ENCODE measurements around the gene COLQ.
"Not testable (repeated sequence)": the region's sequence is repeated elsewhere in the genome, so short reads cannot be mapped to it uniquely, and the experiment has no call there.

Gene COLQ

GRCh38 chr3:15521573-15521965 lies at the start of gene COLQ:
COLQ (minus strand) TSS chr3:15521706; CDS start chr3:15521625, 81 bp downstream.
- no peak for DNase-seq (ENCODE audit: low spot score)

DNA sequence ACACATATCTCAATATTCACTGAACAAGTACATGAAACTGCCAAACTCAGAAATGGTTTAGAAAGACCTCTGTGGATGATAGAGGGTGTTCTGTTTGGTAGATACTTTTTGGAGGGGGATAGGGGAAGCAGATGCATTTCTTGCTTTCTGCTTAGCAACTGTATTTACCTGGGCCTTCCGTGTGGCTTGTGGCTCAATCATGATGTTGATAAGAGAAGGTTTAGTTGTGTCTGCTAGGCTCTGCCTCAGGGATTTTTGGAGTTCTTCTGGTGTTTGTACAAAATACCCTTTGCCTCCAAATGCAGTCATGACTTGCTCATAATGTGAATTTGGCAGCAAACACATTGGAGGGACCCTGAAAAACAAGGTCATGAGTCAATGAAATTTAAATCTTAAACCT lies 41.7 kb upstream of the COLQ start:
- no peak for DNase-seq (ENCODE audit: low spot score)

- no peak for DNase-seq (ENCODE audit: low spot score)
These were observed 41.1 kb upstream of the COLQ start for GRCh38 chr3:15562560-15562959.

GRCh38 chr3:15558581-15558980 lies 37.1 kb upstream of the COLQ start:
- DNase-seq (ENCODE audit: low spot score): no peak

- peak; percentile 70 for DNase-seq (ENCODE audit: low spot score)
These were observed 36.0 kb upstream of the COLQ start for GRCh38 chr3:15557511-15557946.

- DNase-seq (ENCODE audit: low spot score): no peak
These were observed 35.0 kb upstream of the COLQ start for GRCh38 chr3:15556512-15556911.

DNA sequence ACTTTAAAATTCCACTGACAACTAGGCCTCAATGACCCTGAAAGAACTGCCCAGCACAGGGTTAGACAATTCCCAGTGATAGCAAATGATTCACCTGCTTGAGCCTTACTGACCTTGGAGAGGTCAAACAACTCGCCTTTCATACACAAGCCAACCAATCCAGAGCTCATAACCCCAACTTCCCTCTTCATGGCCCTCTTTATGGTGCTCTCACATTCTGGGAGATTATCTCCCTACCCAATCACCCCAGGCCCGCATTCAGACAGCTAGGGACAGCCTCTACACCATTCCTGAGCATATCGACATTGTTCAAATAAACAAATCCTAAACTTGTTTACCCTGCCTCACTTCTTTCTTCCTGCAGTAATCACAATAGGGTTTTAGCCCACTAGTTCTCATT lies 32.2 kb upstream of the COLQ start:
- DNase-seq (ENCODE audit: low spot score): no peak

GRCh38 chr3:15551902-15552301 lies 30.4 kb upstream of the COLQ start:
- no peak for DNase-seq (ENCODE audit: low spot score)

GRCh38 chr3:15549846-15550245 lies 28.3 kb upstream of the COLQ start:
- no peak for DNase-seq (ENCODE audit: low spot score)

DNA sequence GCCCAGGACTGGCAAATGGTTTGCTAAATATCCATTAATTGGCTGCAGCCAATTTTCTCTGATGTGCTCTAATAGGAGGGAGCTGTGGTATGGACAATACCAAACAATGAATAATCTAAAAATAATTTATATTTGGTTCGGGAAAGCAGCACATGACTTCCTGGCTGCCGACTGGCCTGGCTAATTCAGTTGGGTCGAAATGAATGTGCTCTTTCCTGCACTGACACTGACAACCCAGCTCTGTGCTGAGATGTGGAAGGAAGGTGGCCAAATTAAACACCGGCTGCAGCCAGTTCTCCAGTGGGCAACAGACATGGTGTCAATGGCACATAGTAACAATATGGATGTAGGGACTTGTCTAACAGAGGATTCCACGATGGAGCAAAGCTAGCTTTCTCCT lies 21.1 kb upstream of the COLQ start:
- DNase-seq (ENCODE audit: low spot score): no peak

GRCh38 chr3:15541371-15541770 lies 19.9 kb upstream of the COLQ start:
- no peak for DNase-seq (ENCODE audit: low spot score)

GRCh38 chr3:15539066-15539465 lies 17.6 kb upstream of the COLQ start:
- DNase-seq (ENCODE audit: low spot score): no peak

DNA sequence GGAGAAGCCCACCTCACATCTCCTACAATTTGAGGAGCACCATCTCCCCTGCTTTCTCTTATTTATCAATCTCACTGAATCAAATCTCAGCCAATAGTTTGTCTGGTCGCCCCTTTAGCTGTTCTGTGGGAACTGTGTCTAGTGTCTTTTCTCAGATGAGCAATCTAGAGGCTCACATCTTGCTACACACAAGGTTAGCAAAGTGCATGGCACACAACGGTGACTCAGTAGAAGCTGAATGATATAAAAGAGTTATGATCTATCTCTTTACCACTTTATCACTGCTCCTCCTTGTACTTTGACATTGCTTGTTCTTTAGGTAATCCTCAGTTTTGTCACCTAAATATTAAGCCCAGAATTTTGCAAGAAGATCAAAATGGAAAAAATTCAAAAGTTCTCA lies 16.8 kb upstream of the COLQ start:
- DNase-seq (ENCODE audit: low spot score): no peak

DNA sequence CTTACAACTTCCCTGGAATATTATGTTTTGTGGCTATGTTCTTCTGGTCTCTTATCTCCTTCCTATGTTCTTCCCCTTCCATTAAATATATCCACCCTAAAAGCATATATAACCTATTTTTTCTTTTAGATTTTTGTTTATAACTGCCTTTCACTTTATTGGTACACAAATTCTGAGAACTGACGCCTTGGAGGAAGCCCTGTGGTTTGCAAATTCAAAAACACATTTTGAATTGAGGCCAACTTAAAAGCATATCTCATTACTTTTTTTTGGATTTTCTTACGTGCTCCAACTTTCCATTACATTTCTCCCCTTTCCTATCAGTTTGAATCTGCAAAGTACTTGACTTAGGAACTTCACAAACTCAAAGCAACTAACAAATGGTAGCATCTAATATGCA lies 15.3 kb upstream of the COLQ start:
- no peak for DNase-seq (ENCODE audit: low spot score)

GRCh38 chr3:15535732-15536131 lies 14.2 kb upstream of the COLQ start:
- no peak for DNase-seq (ENCODE audit: low spot score)

DNA sequence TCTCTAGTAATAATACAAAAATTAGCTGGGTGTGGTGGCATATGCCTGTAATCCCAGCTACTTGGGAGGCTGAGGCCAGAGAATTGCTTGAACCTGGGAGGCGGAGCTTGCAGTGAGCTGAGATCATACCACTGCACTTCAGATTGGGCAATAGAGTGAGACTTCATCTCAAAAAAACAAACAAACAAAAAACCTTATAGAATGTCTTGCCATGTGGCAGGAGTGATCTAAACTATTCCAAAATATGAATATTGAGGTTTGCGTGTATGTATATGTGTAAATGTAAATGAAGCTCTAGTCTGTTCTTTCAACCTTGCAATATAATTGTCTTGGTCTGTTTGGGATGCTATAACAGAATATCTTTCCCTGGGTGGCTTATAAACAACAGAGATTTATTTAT lies 11.1 kb upstream of the COLQ start:
- DNase-seq (ENCODE audit: low spot score): not testable (repeated sequence)

- DNase-seq (ENCODE audit: low spot score): no peak
These were observed 9.8 kb upstream of the COLQ start for GRCh38 chr3:15531346-15531745.

DNA sequence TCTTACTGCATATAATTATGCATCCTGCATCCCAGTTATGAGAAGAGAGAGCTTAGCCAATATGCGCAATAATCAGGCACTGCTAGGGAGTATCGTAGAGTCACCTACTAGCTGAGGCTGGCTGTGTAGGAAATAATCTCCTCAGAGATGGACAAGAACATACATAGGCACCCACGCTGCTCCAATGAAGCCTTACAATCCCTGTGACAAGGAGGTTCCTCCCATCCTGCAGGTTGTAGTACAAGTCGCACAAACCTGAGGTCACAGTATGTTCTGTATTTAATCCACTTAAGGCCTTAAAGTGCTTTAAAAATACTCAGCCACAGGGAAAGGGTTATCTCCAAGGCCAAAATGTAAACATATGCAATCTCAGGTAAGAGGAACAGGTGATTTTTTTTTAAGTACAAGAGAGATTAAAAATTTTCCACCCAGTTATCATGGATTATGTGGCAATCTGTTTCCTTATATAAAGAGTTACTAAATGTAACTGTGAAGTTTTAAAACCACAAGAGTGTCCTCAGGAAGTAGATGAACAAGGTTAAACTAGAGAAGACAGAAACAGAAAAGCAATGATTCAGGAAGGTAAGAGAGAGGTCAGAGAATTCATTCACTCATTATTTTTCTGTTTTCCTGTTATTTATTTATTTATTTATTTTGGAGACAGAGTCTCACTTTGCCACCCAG lies 7.5 kb upstream of the COLQ start:
- DNase-seq (ENCODE audit: low spot score): no peak

DNA sequence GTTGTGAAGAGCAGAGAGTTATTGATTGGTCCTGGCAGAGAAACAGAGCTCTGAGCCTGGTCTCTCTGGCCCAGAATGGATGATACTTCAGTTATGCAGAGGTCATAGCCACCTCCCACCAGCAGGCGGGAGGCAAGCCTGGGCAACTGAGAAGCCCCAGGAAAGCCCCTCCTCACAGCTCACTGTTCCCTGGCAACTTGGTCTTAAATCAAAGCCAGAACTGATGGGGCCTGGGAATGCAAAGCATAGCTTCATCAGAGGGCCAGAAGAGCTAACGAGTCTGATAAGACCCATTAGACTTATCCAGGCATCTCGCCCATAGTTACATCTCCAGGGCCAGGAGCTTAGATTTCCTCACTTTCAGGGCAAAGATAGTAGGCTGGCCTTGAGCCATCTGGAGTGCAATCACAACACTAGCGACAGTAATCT lies 5.5 kb upstream of the COLQ start:
- DNase-seq (ENCODE audit: low spot score): no peak

DNA sequence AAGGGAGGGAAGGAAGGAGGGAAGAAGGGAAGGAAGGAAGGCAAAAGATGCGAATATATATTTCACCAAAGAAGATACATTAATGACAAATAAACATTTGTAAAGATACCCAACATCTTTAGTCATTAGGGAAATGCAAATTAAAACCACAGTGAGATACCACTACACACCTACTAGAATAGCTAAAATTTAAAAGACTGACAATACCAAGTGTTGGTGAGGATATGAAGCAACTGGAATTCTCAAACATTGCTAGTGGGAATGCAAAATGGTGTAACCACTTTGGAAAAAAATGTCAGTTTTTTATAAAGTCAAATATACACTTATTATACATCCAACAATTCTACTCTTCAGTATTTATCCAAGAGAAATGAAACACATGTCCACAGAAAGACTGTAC lies 4.3 kb upstream of the COLQ start:
- no peak for DNase-seq (ENCODE audit: low spot score)

DNA sequence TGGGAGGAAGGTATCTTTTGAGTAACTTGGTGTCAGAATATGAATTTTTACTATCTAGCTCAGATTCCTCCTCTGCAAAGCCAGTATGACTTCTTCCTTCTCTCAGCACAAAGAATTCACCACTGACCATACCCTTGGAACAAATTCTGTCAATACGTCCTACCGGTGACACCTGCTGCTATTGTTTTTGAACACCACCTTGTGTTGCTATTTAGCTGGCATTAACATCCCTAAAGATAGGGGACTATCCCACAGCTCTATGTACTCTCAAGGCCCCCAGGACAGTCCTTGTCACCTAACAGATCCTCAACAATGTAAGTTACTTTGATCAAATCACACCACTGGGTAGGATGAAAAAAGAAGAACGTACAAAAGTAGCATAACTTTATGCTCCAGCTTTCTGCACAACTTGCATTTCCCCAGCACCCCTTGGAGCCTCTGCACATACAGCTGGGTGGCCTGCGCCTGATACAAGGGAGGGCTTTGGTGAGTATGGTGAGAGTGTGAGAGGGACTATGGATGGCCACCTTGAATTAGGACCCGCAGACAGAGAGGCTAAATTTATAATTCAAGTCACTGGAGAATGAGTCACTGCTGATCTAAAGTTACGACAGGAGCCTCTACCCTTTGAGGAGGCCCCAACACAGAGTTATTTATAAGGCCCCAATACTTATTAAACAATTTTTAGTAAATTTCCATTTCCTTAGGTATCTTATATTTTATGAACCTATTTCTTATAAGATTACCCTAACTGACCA lies 2.3 kb upstream of the COLQ start:
- DNase-seq (ENCODE audit: low spot score): no peak

DNA sequence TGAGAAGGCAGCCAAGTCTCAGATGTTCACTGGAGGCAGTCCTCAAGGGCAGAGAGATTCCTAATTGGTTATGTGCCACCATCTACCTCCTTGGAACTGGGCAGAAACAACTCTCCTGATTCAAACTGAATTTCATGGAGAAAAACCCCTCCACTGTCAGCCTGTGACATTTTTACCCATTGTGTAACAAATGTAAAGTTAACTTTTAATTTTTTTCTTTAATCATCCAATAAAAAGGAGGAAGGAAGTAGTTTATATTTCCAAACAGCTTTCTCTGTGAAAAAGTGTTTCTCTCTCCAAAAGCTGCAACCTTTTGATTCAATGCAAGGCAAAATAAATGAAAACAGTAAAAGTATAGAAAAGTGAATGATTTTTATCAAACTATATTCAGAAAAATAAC lies 510 bp upstream of the COLQ start:
- no peak for DNase-seq (ENCODE audit: low spot score)

DNA sequence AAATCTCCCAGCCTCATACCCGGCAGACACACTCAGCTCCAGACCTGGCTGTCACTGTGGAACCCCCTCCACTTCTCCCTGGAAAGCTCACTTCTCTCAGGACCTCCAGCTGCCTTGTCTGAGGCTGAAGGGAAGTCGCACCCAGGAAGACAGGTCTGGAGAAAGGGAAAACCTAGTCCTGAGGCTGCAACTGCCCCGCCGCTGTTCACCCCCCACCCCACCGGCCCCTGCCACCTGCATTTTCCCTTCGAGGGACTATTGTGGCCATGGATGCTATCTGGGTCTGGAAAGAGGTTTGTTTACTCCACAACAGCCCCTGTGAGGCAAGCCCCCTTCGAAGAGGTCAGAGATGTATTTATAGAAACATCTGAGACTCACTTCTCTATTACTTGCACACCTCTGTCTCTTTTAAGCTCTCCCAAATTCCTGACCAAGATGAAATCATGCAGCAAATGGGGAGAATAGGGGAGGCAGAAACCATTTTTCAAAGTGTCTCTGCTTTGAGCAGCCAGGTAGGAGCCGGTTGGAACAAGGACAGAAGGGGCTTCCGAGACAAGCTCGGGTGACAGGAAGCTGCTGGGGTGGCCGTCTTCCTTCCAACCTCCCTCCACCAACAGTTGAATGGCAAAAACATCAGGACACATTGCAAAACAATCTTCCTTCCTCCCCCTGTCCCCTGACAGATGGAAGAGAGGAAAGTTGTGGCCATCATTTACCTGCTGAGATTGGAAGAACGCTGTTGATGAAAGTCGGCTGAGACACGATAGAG lies 518 bp downstream of the COLQ start:
- no peak for DNase-seq (ENCODE audit: low spot score)

Measured in AG08395 (cell line).